ENCODE data around the gene JAML.
"Not testable (repeated sequence)": the region's sequence is repeated elsewhere in the genome, so short reads cannot be mapped to it uniquely, and the experiment has no call there.

Gene JAML

DNA sequence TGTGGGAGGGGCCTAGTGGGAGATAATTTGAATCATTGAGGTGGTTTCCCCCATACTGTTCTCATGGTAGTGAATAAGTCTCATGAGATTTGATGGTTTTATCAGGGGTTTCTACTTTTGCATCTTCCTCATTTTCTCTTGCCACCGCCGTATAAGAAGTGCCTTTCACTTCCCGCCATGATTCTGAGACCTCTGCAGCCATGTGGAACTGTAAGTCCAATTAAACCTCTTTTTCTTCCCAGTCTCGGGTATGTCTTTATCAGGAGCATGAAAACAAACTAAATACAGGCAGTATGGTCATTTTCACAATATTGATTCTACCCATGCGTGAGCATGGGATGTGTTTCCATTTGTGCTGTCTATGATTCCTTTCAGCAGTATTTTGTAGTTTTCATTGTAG, 32.0 kb downstream of the JAML start:
- DNase-seq: not testable (repeated sequence)

DNA sequence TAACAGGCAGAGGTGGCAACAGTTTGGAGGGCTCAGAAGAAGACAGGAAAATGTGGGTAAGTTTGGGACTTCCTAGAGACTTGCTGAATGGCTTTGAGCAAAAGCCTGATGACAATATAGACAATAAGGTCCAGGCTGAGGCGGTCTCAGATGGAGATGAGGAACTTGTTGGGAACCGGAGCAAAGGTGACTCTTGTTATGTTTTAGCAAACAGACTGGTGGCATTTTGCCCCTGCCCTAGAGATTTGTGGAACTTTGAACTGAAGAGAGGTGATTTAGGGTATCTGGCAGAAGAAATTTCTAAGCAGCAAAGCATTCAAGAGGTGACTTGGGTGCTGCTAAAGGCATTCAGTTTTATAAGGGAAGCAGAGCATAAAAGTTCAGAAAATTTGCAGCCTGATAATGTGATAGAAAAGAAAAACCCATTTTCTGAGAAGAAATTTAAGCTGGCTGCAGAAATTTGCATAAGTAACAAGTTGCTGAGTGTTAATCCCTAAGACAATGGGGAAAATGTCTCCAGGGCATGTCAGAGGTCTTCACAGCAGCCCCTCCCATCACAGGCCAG, 33.8 kb downstream of the JAML start:
- not testable (repeated sequence) for DNase-seq

DNA sequence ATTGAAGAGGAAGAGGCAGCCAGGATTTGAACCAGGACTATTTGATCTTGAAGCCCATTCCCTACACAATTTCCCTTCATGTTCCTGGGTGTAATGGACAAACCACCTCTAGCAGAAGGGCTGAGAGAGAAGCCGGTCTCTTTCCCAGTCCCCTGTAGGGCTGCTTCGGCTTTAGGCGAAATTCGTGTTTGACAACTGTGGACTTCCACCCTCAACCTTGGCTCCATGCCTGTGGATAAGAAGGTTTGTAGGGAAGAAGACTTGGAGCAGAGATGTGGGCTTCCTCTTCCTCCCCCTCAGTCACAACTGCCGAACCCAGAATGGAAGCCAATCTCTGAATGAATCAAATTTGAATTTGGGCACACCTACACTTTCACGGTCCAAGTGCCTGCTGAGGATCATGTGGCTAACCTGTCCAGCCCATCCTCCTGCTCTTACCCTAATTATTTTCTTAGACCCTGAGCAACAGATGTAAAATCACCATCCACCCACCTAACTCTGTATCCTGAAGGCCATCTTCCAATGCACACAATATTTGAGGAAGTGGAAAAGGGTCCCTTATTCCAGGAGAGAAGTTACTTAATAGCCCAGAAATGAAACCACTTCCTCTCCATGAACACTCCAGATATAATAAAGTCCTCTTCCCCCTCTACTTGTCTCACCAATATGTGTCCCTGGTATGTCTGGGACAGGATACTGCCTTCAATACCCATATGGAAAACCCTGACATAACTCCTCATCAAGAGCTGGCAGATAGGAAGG, 38.3 kb downstream of the JAML start:
- DNase-seq: no peak

DNA sequence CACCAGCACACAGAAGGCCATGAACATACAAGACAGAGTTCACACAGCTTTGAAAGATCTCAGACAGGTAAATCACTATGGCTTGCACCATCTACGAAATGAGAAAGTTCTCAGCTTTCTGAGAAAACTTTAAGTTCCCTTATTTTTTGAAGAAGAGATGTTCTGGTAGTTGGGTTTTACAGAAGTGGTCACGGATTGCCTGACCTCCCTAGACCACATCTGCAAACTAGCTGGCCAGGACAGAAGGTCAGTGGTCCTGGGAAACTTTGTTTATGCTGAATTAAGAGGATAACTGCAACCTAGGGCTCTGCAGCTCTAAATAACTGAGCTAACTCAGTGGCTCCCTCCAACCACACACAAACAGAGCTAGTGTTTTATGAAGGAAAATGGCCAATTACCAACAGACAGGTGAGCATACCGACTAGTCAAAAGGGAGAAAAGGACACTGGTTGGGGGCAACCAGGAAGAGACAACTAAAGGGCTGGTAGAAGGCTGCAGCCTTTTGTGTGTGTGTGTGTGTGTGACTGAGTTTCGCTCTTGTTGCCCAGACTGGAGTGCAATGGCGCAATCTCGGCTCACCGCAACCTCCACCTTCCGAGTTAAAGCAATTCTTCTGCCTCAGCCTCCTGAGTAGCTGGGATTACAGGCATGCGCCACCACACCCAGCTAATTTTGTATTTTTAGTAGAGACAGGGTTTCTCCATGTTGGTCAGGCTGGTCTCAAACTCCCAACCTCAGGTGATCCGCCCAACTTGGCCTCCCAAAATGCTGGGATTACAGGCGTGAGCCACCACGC, 39.8 kb downstream of the JAML start:
- DNase-seq: no peak

DNA sequence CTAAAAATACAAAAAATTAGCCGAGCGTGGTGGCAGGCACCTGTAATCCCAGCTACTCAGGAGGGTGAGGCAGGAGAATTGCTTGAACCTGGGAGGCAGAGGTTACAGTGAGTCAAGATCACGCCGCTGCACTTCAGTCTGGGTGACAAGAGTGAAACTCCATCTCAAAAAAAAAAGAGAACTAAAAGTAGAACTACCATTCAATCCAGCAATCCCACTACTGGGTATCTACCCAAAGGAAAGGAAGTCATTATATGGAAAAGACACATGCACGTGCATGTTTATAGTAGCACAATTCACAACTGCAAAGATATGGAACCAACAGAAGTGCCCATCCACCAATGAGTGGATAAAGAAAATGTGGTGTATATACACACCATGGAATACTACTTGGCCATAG, 41.1 kb downstream of the JAML start:
- DNase-seq: peak in 1 of 2 donors; percentile 19

DNA sequence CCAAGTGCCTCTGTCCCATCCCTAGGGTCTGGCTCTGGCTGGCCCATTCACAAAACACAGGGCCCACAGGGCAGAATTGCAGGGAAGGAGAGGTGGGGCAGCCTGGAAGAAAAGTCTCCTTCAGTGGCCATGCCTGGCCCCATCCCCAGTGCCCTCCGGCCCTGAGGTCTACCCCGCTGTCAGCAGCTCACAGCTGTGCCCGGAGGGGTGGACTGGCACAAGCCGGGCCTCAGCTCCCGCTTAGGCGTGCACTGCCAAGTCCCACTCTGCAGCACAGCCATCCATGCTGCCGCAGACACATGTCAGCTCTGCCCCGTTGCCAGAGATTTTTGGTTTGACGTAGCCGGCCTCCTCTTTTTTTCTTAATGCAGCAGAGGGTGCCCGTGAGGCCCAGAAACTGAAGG, 44.5 kb downstream of the JAML start:
- peak in 1 of 2 donors; percentile 9 for DNase-seq

DNA sequence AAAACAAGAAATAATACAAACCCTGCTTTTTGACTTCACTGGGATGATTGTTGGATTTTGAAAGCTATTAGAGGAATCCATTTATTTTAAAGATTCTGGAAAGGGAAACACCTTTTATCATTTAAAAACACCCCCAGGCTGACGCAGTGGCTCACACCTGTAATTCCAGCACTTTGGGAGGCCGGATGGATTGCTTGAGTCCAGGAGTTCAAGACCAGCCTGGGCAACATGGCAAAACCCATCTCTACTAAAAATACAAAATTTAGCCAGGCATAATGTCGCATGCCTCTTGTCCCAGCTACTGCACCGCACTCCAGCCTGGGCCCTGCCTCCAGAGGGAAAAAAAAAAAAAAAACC, 48.1 kb downstream of the JAML start:
- DNase-seq: no peak

DNA sequence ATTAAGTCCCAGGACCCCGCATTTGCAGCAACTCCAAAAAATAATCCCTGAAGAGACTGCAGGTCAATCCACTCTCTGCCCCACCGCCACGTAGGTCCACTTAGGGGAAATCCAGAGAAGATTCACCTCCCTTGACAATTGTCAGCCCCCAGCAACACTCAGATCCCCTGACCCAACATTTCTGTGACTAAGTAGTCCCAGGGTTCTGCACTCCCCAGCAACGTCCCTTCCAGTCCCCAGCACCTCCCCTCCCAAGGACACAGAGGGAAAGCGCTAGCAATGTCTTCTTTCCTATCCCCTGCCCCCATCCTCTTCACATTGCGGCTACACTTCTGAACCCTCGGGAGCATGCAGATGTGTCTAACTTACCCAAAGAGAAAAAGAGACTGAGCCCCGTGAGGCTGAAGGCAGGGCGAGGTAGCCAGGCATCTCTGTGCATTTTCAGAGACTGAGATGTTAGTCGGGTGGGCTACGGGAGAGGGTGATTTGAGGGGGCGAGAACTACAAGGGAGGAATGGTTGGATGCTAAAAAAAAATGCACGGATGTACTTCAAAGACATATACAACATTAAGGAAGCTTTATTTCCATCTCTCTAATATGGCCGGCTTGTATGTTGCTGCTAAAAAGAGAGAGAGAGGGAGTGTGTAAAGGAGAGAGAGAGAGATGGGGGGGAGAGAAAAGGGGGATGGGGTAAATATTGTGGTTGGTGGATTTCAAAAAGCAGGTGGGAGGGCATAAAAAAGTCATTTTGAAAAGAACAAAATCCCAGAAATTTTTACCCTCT, 48.6 kb downstream of the JAML start, which contains the start of gene SCN2B:
Gene SCN2B (minus strand): TSS at position 647 of the 785 bp plus-strand sequence. CDS start 208 bp downstream, at position 439.
- DNase-seq: no peak

DNA sequence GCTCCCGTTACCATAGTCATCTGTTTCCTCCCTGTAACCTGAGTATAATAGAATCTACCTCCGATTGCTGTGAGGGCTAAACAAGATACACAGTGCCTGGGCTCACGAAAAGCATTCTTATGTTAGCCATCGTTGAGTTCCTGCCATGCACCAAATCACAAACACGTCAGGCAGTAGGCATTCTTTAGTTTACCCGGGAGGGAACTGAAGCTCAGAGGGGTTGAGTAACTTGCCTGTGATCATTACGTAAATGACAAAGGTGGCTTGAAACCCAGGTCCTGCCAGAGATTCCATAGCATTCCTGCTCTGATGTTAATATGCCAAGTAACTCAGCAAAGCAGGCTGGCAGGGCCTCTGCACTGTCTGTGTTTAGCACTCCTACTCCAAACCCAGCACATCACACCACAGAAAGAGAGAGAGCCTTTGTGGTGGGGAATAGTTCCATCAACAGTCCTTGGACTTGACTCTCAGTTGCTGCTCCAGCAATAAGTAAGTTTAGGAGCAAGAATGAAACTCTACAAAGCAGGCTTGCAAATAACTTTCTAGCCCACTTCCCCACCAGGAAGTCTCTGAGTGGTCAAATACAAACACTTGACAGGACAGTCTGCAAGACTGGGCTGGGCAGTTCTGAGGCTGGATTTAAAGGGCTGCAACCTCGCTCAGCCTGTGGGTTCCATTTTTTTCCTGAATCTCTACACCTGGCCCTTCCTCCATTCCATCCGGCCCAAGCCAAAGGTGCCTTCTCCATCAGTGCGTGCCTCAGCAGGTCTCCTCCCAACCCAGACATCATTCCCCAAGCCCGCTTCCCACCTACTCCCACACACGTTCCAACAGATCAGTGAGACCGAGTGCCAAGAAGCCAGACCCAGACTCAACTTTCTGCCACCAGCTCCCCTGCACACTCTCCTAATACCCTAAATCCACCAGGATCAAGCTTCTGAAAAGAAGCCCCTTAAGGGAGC, 49.5 kb downstream of the JAML start:
- DNase-seq: no peak

DNA sequence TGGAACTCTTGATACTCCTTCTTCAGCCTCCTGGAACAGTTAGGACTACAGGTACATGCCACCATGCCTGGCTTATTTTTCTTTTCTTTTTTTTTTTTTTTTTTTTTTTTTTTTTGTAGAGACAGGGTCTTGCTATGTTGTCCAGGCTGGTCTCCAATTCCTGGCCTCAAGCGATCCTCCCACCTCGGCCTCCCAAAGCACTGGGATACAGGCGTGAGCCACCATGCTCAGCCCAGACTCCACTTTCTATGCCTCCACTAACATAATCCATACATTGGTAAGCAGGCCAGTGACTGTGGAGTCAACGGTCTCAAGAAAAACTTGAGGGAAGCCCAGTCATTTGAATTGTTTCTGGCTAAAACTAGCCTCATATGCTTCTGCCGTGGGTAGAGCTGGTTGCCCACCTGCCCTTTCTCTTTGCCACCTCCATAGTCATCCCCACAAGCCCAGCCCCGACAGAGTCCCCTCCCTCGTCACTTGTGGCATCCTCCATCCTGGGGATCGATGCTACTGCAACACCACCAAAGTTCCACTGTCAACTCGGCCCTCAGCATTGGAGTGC, 50.7 kb downstream of the JAML start:
- DNase-seq: no peak

DNA sequence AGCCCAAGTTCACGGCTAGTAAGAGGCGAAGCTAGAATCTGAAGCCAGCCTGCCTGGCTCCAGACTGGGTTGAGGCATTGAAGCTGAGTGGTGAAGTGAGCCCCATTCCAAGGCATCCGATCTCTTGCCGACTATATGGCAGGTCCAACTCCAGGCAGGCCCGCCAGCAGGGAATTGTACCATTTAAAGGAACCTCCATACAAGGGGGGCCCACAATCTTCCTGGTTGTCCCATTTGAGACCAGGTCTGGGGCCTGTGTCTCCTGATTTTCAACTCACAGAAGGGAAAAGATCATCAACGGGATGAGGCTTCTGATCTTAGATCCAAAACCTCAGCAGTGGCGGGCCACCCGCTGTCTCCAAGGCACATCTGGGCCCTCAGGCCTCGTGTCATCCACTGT, 52.5 kb downstream of the JAML start:
- no peak for DNase-seq

DNA sequence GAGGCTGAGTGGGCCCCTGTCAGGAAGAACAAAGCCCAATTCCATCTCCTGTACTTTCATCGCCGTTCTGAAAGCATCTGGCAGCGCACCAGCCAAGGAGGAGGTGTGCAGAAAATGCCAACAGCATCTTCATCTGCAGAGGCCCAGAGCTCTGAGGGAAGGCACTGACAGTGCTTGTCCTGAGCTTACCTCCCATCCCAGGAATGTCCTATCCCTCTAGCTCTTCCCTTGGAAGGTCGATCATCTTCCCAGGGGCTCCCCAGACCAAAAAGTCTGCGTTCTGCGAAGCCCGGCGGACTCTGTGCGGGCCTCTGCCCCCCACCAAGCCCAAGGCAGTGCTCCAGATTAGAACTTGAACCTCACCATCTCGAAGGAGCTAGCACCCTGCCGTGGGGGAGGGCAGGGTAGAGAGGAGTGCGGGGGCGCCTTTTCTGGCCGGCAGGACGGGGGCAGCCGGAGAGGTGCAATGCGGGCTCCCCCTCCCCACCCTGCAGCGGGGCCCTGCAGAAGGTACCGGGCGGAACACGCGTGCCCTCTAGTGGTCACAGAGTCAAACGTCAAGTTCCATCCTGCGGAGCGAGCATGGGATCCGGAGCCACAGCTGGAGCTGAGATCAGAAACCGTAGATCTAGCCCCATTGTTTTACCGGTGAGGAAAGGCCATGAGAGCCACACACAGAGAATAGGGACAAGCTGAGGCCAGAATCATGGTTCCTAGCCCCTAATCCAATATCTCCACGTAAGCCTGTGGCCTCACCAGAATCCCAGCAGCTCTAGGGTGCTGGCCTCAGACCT, 53.3 kb downstream of the JAML start:
- DNase-seq: peak; percentile 64 to 73

DNA sequence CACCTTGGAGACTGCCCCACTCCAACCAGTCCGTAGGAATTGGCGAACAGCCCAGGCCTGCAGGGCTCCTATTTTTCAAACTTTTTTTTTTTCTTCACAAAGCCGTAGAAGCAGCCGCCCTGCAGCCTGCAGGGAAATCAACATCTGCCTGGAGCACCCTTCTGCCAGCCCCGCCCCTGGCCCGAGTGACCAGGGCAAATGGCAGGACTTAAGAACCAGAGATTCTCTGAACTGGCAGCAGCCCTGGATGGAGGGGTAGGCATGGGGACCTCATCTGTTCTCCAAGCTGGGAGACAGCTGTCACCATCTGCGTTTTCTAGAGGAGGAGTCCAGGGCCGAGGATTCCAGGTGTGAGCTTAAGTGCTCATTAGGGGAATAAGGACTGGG, 53.9 kb downstream of the JAML start:
- no peak for DNase-seq

DNA sequence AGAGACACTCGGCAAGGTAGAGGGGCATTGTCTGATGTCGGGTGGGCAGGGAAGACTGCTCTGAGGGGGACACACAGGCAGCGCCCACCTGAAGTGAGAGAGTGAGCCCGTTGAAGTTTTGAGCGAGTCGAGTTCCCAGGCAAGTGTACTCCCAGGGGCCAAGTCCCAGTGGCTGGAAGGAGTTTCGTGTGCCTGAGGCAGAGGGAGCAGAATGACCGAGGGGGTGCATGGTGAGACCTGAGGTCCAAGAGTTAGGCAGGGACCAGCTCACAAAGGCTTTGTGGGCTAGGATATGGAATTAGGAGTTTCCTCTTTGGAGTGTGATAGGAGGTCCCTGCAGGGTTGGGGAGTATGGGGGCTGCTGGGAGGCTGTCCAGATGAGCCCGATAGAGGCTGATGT, 54.6 kb downstream of the JAML start:
- no peak for DNase-seq

DNA sequence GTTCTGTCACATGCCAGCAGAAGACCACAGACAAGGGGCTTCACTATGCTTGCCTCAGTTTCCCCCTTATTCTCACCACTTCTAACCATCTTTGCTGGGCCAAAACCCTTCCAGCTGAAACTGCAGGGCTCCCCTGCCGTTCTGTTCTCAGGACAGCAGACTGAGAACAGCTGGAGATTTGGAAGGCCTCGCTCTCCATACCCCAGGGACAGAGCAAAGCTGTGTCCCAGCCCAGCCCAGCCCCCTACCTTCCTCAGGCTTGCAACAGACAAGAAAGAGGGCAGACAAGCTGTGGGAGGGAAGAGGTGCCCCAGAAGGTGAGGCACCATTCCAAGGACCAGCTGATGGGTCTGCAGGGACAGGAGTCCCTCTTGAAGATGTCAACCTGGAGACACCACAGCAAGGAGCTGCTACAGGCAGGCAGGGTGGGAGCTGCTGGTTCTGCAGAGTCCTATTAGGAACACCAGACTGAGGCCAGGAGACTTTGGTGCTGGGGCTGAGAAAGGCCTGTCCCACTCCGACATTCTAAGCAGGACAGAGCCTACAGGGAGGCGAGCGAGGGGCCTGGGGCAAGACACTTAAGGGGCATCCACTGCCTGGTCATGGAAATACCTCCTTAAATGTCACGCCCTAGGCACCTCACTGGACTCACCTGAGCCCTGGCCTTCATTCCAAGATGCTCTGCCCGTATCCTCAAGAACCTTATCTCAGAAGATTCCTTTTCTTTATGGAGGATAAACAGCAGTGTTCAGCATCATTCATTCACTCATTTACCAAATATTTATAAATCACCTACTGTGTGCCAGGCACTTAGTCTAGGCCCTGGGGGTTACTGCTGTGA, 55.3 kb downstream of the JAML start:
- DNase-seq: no peak

DNA sequence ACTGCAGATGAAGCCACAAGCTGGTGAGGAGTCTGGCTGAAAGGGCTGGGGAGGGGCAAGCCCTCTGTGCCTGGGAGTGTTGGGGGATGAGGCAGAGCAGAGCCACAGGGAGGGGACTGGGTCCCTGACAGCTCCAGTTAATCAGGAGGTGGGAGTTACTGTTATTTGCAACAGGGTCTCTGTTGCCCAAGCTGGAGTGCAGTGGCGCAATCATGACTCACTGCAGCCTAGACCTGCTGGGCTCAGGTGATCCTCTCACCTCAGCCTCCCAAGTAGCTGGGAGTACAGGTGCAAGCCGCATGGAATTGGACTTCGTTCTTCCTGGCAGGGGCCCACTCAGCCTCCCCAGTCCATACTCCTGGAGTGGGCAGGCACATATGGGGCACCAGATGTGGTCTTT, 56.1 kb downstream of the JAML start:
- no peak for DNase-seq

DNA sequence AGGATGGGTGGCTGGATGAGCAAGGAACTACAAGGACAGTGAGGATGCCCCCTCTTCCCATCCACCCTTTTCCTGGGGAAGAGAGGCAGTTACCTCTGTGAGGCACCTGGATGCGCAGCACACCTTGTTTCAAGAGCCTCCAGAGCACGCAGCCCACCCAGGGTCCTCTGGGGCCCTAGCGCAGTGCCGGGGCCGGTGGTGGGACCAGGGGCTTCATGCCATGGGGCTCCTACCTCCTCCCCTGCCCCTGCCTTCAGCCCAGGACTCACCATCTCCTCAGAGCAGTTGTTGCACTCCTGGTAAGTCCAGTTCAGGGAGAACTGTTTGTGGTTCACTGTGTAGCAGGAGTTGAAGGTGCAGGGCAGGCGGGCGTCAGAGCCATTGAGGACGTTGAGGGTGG, 56.5 kb downstream of the JAML start:
- no peak for DNase-seq

DNA sequence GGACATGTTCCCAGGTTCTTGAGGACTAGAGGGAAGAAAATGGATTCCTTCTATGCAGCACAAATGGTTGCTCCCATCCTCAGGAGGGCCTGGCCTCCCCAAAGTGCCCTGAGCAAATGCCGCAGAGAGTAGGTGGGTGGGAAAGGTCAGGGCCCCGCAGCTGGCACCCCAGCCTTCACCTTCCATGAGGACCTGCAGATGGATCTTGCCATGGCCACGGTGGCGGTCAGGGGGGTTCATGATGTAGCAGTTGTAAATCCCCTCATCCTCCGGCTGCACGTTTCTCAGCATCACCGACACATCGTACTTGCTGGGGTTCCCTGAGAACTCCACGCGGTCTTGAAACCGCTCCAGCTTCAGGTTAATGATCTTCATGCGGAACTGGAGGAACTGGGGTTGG, 56.9 kb downstream of the JAML start:
- no peak for DNase-seq

DNA sequence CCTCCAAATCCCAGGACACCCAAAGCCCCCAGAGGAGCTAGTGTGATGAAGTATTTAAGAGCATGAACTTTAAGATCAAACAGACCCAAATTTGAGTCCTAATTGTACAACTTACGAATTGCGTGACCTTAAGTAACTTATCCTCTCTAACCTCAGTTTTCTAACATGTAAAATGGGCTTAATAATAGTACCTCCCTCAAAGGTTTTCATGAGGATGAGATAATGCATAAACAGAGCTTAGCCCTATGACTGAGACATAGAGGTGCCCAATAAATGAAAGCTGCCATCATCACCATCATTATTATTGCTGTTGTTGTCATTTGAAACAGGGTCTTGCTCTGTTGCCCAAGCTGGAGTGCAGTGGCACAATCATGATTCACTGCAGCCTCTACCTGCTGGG, 57.6 kb downstream of the JAML start:
- no peak for DNase-seq

DNA sequence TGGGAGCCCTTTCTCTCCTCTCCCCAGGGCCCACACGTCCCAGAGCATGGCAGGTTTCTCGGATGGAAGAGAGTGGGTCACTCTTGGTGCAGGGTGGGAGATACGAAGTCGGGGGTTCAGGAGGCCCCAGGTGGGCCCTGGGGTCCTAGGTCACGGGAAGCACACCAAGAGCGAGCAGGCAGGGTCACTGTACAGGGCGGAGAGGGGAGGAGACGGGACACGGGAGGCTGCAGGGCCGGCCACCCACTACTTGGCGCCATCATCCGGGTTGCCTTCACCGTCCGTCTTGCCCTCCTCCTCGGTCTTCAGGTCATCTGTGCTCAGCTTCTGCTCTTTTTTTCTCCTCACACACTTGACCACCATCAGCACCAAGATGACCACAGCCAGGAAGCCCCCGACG, 58.2 kb downstream of the JAML start:
- DNase-seq: no peak
